HUDEP-2 (cell line): ENCODE measurements around the gene PPRC1.

Experiments used
- DNase-seq, 76 experiments: peaks; one replicate each; lab custom pipeline; 2025; ENCODE audit not compliant: unreplicated experiment in 76 of 76; lab: John Stamatoyannopoulos, UW

PPRC1 gene

DNA sequence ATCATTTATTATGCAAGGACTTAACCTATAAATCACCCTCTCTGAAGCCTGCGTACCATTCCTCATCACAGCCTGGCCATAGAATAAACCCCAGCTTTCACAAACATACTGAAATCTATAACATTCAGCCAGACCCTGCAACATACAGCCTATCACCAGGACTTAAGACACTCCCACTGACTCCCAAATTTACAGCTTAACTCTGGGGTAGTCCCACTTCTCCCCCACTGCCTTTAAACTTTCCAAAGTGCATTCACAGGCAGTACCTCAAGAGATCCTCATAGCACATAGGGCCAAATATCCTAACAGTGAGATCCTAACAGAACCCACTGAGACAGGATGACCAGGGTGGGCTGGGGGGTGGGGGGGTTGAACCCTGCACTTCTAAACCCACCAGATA lies 16.2 kb upstream of the PPRC1 start:
- DNase-seq, result no peak

DNA sequence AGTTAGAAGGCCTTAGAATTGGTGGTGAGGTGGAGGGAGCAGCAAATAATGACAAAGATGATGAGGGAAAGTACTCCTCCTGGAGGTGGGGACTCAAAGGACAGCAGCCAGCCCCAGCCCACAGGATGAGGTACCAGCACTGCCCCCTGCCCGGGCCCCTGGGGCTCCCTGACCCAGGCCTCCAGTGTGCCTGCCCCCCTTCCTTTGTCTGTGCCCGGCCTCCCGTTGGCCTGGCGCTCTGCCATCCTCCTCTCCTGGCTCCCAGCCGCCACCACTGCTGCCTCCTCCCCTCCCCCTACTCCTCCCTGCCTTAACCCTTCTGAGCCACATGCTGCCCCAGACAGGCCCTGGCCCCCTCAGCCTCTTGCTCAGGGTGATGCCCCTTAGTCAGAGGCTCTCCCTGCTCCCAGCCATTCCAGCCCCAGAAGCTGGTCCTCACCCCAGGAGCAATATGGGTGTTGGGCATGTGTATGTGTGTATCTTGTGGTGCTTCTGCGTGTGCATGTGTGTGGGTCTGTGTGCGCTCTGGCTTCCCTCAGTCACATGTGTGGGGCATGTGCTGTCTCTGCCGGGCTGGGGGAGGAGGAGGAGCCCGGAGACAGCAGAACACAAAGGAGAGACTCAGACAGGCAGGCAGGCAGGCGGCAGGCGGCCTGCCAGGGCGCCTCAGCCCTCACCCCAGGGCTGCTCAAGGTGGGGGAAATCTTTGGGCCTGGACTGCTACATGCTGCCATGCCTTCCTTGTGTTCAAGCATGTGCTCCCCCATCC lies 15.3 kb upstream of the PPRC1 start:
- DNase-seq, result peak in 75 of 76 experiments; percentile 22 to 97 (median 90)

DNA sequence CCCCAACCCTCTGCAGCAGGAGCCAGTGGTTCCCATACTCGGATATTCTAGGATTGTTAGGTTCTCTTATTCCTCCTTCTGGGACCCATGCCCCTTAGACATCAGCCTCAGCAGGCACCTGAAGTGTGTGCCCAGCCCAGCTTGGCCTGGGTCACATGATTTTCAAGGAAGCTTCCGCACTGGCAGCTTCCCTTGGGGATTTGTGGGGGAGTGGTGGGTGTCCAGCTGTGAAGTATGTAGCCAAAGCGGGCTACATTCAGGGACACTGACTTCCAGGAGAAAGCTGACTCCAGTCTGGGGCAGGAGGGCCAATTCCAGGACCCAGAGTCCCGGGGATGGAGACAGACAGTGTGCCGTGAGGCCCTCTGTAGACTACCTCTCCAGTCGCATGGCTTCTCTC lies 14.0 kb upstream of the PPRC1 start:
- DNase-seq, result peak in 15 of 76 experiments; percentile 4 to 58 (median 30)

DNA sequence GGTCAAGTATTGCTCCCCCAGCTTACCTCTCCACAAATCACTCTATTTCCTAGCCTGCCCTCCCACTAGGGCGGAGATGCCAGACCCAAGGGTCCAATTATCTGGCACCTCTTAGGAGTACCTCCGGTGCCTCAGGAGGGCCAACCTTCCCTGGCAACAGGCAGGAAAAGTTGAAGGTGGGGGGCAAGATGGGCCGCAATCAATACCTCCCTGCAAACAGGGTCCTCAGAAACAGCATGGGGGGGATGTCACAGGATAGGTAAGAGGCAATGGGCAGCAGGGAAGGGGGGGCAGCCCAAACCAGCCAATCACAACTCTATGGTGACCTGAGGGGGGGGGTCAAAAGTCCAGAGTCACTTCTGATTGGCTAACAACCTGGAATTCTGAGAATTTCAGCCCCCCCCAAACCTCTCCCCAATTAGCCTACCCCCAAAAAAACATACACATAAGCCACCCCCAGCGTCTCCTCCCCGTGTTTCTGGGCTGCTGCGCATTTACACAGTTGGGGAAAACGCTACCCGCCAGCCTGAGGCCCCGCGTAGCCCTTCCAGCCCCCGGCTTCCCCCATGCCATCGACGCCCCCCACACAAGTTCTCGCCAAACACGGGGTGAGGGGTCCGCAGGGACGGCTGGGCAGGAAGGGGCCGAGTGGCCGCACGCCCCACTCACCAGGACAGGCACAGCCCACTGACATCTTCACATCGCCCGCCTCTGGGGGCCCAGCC lies 13.3 kb upstream of the PPRC1 start:
- DNase-seq, result peak in 73 of 76 experiments; percentile 19 to 90 (median 71)

DNA sequence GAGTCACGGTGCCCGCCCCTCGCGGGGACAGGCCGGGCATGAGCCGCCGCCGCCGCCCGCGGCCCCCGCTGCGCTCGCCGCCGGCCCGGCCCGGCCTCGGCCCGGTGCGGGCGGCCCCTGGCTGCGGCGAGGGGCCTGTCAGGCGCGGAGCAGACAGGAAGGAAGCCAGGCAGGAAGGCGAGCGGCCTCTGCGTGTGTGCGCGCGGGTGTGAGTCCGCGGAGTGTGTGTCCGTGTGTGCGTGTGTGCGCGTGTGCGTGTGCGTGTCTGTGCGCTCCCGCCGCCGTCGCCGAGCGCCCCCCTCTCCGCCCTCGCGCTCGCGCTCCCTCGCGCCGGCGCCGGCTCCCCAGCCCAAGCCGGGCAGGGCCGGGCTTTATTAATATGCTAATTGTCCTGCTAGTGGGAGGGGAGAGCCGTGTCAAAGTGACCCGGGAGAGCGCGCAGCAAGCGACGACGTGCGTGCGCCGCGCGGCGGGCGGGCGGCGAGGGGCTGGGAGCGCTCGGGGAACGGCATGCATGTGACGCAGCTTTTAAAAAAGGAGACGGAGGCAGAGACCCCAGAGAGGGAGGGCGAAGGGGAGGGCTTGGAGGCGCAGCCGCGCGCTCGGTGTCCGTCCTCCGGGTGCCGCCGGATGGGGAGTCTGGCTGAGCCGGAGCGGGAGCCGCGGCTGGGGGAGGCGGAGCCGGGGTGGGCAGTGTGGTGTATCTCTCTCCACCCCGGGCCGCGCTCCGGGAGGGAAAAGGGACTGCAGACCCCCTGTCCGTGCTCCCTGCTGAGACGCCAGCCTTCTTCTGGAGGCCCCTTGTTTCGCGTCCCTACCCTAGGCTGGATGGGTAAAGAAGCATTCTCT lies 12.5 kb upstream of the PPRC1 start, which contains the start of gene LDB1:
LDB1 (minus strand) TSS at position 227 of the 849 bp plus-strand sequence. CDS start 258 bp downstream, outside the sequence.
- DNase-seq, result peak in 70 of 76 experiments; percentile 26 to 84 (median 64)

DNA sequence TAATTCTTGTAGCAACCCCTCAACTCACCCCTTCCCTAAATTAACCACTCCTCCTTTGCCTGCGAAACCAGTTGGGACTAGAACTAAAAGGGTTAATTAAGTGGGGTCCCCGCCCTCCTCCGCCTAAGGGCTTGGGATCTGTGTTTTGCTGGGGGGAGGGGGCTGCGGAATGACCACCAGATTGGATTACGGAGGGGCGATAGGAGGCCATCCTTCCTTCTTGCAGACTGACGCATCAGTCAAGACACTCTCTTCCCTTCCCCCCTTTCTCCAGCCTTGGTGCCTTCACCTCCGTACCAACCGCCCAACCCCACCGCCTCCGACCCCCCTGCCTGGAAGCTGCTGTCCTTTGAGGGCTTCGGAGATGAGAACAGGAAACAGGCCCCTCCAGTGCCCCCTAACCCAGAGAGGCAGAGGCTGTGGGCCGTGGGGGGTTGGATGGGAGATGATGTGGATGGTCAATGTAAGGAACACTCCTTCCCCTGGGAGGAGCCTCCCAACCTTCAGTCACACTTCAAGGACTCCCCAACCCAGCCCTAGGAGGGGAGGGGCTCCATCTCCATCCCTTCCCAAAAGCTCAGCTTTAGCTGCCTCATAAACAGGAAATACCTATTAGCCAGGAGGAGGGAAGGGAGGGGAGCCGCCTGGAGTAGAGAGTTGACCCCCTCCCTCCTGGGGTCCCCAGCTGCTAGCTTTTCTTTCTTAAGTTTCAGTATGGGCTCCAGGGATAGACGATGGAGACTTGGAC lies 11.7 kb upstream of the PPRC1 start:
- peak in 3 of 76 experiments; percentile 10 to 25 (median 17) for DNase-seq

DNA sequence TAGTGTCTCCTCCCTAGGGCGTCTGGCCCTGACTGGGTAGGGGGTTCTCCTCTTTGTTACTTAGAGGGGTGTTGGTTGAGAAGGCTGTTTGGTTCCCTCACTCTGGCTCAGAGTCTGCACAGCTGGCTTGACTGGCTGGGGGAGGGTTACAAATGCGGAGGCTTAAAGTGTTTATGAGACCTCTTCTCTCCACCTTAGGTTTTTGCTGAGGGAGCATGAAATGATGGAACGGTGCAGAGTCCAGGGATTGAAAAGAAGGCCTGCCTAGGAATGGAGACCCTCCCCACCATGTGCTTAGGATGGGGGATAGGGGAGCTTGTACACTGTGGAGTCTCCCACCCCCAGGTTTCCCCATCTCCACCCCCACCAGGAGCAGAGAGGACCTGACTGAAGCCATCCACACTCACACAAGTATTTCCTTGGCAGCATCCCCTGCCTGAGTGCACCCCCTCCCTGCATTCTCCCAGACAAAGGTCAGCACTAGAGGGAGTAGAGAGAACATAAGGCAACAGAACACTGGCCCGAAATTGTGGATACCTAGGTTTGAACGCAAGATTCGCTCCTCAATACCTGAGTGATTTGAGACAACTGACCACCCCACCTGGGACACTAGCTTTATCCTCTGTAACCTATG lies 11.0 kb upstream of the PPRC1 start:
- no peak for DNase-seq

DNA sequence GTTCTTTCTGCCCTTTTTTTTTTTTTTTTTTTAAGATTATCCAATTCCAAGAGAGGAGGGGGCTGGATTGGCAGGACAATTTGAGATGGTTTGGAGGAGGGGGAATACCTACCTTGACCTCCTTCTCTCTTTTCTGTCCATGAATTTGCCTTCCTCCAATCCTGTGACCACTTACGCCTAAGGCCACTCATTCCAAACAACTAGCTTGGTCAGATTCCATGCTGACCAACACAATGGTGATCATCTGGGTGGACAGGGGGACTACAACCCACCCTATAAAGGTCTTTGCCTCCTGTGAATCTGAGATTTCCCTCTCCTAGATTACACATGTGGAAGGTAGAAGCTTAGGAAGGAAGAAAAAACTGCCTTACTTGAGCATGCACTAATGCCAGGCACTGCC lies 10.4 kb upstream of the PPRC1 start:
- no peak for DNase-seq

DNA sequence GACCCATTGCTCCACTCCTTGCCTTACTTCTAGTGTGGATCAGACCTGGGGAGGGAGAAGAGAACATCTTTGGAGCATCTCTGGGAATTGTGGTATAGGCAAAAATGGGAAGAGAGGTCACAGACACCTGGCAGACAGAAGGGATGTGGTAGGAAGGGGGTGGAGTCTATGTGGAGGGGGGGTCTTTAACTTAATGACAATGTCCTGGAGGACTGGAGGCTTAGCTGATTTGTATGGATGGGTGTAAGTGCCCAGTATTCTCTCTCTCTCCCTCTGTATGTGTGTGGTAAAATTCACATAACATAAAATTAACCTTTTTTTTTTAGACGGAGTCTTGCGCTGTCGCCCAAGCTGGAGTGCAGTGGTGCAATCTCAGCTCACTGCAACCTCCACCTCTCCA lies 9.6 kb upstream of the PPRC1 start:
- no peak for DNase-seq

DNA sequence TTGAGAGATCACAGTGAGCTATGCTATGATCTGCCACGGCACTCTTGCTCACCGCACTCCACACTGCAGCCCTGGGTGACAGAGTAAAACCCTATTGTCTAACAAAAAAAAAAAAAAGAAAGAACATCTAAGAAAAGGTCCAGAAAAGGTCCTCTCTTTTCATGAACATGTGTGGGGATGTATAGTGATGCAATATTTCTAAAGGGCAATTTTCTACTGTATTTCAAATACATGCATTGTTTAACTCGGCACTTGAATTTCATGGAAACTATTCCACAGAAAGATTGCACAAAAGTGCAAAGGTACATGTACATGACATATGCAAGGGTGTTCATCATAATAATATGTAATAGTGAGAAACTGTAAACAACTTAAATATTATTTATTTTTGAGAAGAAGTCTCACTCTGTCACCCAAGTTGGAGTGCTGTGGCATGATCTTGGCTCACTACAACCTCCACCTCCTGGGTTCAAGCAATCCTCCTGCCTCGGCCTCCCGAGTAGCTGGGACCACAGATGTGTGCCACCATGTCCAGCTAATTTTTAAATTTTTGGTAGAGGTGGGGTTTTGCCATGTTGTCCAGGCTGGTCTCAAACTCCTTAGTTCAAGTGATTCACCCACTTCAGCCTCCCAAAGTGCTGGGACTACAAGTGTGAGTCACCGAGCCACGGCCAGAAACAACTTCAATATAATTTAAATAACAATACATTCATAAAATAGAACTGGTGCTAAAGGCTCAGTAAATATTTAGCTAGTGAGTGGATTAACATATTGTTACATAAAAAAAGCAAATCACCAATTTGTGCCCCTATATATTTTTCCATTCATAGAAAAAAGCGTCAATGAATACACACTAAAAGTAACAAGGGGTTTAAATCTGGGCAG lies 1.3 kb upstream of the PPRC1 start:
- no peak for DNase-seq

DNA sequence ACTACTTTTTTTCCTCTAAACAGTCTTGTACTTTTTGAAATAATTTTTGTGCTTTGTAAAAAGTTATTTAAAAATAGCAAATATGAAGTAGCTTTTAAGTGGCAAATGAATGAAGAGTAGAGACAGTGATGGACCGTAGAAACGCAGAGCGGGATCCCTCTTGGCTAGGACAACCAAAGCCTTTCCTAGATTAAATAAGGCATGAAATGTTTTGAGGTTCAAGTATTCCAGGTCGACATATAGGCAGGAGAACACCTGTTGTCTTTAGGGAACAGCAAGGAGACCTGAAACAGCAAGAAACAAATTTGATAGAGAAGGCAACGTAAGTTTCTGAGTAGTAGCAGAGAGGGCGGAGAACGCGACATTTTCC lies 662 bp upstream of the PPRC1 start:
- DNase-seq, result no peak

DNA sequence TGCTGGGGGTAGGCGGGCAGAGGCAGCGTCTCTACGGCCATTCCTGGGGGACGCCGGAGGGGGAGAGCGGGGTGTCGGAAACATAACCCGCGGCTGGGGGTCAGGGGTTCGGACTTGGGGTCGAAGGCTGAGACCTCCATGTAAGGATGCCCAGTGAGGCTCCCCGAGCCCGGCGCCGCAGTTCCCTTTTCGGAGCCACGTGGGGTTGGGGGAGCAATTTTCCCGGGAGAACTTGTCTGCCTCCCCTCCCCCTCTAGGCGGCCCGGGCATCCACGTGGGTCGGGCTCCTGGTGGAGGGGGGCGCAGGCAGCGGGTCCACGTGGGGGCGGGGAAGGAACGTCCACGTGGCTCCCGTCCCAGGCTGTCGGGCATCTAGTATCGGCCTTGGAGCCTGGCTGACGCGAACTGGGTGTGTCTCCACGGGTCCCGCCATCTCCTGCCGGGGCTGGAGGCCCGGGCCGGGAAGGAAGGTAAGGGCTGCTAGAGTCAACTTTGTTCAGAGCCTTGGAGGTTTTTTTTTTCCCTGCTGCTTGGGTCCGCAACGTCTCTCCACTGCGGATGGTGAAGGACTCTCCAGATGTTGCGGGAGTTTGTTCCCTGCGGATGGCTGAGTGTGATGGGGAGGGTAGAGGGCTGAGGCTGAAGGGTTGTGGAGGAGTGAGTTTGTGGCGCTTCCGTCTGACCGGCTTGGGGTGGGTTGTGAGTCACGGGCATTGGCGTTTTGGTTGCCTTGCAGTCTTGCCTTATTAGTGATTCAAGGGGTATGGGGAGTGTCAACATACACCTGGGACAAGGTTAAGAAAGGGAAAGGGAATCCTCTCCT lies 744 bp downstream of the PPRC1 start:
- peak in 72 of 76 experiments; percentile 30 to 85 (median 67) for DNase-seq

DNA sequence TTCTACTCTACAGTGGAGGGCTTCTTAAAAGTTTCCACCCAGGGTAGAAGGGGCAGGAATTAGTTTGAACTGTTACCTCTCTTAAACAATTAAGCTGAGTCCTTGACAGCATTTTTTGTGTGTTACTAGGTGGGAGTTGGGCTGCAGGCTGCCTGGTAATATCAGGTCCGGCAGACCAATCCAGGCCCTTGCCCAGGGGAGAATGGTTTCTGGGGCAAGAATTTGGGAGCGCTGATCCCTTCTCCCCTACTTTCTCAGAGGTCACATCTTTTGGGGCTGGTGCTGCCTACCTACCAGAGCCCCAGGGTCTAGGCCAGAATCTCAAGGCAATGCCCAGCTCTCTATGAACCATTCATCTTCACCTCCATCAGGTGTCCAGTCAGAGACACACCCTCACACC lies 1.6 kb downstream of the PPRC1 start:
- DNase-seq, result no peak

DNA sequence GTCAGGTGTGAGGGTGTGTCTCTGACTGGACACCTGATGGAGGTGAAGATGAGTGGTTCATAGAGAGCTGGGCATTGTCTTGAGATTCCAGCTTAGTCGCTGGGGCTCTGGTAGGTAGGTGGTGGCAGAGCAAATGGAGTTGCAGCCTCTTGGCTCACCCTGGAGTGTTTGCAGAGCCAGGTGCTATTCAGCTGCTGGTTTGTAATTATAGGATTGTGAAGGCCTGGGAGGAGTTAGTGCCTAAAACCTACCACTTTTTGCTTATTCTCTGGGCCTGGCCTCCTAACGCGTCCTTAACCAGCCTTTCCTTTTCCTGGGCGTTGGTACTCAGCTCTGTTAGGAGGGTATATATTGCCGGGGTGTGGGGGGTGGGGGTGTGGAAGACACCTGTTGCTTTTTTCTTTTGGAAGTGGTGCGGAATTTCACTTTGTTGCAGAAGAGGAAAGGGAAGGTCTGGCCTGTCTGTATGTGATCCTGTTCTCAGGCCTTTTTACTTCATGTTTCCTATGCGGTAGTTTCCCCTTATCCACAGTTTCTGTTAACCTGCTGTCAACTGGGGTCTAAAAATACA lies 3.2 kb downstream of the PPRC1 start:
- no peak for DNase-seq

DNA sequence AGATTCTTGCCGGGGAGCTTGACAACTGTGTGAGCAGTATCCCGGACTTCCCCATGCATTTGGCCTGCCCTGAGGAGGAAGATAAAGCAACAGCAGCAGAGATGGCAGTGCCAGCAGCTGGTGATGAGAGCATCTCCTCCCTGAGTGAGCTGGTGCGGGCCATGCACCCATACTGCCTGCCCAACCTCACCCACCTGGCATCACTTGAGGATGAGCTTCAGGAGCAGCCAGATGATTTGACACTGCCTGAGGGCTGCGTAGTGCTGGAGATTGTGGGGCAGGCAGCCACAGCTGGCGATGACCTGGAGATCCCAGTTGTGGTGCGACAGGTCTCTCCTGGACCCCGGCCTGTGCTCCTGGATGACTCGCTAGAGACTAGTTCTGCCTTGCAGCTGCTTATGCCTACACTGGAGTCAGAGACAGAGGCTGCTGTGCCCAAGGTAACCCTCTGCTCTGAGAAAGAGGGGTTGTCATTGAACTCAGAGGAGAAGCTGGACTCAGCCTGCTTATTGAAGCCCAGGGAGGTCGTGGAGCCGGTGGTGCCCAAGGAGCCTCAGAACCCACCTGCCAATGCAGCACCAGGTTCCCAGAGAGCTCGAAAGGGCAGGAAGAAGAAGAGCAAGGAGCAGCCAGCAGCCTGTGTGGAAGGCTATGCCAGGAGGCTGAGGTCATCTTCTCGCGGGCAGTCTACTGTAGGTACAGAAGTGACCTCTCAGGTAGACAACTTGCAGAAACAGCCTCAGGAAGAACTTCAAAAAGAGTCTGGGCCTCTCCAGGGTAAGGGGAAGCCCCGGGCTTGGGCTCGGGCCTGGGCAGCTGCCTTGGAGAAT lies 6.7 kb downstream of the PPRC1 start:
- peak in 7 of 76 experiments; percentile 9 to 49 (median 22) for DNase-seq

DNA sequence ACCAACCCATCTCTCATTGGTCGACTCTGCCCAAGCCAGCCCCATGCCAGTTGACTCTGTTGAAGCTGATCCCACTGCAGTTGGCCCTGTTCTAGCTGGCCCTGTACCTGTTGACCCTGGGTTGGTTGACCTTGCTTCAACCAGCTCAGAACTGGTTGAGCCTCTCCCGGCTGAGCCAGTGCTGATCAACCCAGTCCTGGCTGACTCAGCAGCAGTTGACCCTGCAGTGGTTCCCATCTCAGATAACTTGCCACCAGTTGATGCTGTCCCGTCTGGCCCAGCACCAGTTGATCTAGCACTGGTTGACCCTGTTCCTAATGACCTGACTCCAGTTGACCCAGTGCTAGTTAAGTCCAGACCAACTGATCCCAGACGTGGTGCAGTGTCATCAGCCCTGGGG lies 7.4 kb downstream of the PPRC1 start:
- DNase-seq, result no peak
